IPS-15b (cell line): ENCODE results near the gene NCS1.

Experiments
- H3K27me3 ChIP-seq: one replicate; pipeline ENCODE4 v1.6.1; 2013; ENCODE audit warnings: low read length; ENCODE audit not compliant: control insufficient read depth, insufficient read depth
- H3K36me3 ChIP-seq: one replicate; pipeline ENCODE4 v1.6.1; 2013; ENCODE audit warnings: low read length; ENCODE audit not compliant: control insufficient read depth, insufficient read depth
- H3K4me1 ChIP-seq: one replicate; pipeline ENCODE4 v1.6.1; 2013; ENCODE audit warnings: mild to moderate bottlenecking, low read length; ENCODE audit not compliant: control insufficient read depth, insufficient read depth
- H3K4me3 ChIP-seq: one replicate; pipeline ENCODE4 v1.5.1; 2013; ENCODE audit warnings: low read depth, low read length
- H3K9ac ChIP-seq: one replicate; pipeline ENCODE4 v1.6.1; 2013; ENCODE audit warnings: low read depth, mild to moderate bottlenecking, low read length
- H3K9me3 ChIP-seq: one replicate; pipeline ENCODE4 v1.6.1; 2013; ENCODE audit warnings: mild to moderate bottlenecking, low read length; ENCODE audit not compliant: control insufficient read depth, insufficient read depth

The NCS1 gene

DNA sequence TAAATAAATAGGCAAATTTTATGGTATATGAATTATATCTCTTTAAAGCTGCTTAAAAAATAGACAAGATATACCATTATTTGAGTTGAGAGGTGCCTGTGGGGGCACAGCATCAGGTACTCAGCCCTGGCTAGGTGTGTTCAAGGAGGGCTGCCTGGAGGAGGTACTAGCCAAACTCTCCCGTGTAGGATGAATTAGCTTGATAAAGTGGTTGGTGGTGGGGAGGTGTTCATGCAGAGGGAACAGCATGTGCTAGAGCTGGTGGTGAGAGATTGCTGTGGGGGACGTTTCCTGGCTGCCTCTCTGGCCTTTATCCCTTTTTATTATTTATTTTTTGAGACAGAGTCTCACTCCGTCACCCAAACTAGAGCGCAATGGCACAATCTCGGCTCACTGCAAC, 23.2 kb upstream of the NCS1 start:
- no peak overlapping the region for H3K4me3 ChIP-seq
- H3K4me1 ChIP-seq = peaks cover 3% of the 10 kb centered on the region
- H3K9ac ChIP-seq = no peak overlapping the region
- H3K27me3 ChIP-seq = no peaks in the 10 kb centered on the region
- no peaks in the 10 kb centered on the region for H3K36me3 ChIP-seq
- H3K9me3 ChIP-seq = no peaks in the 10 kb centered on the region

DNA sequence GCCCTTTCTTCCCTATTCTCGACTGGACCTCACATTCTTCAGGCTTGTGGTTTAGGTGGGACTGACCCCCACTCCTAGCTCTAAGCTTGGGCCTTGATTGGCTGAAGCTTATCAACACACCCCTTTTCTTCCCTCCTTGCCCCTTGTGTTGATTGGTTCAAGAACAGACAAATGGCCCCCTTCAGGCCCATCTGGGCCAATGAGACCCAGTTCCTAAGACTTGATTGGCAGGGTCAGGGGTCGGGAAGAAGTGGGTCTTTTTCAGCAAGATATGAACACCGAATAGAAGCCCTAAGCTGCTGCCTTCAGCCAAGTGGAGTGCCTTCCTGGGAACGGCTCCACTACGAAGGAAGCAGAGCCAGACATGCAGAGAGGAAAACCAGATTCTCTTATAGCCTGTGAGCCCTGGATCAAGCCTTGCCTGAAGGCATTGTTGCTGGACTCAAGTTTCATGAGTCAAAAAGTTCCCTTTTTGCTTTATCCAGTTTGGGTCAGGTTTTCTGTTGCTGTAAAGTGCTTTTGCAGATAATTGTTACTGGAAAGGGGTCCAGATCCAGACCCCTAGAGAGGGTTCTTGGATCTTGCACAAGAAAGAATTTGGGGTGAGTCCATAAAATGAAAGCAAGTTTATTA, 22.4 kb upstream of the NCS1 start:
- Histone ChIP-seq H3K4me1 (peaks cover 3% of the 10 kb centered on the region), H3K9me3 (no peaks in the 10 kb centered on the region), H3K36me3 (no peaks in the 10 kb centered on the region), H3K27me3 (no peaks in the 10 kb centered on the region), H3K9ac (no peak overlapping the region), H3K4me3 (no peak overlapping the region)

DNA sequence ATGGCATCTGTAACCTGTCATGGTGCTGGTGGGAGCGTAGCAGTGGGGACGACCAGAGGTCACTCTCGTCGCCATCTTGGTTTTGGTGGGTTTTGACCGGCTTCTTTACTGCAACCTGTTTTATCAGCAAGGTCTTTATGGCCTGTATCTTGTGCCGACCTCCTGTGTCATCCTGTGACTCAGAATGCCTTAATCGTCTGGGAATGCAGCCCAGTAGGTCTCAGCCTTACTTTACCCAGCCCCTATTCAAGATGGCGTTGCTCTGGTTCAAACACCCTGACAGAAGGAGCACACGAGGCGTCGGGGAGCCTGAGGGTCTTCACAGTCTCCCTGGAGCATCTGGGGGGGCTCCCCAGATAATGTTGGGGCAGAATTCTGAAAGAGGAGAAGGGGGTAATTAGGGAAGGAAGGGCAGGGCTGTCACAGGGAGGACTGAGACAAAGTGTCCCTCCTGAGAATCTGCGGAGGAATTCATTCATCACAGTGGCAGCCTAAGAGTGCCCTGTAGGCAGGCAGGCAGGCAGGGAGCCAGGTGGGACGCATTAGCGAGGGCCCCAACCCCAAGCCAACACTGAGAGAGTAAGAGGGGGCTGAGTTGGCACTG, 21.3 kb upstream of the NCS1 start:
- Histone ChIP-seq H3K9ac (no peak overlapping the region), H3K9me3 (no peaks in the 10 kb centered on the region), H3K4me1 (peaks cover 3% of the 10 kb centered on the region), H3K27me3 (no peaks in the 10 kb centered on the region), H3K36me3 (no peaks in the 10 kb centered on the region), H3K4me3 (no peak overlapping the region)

DNA sequence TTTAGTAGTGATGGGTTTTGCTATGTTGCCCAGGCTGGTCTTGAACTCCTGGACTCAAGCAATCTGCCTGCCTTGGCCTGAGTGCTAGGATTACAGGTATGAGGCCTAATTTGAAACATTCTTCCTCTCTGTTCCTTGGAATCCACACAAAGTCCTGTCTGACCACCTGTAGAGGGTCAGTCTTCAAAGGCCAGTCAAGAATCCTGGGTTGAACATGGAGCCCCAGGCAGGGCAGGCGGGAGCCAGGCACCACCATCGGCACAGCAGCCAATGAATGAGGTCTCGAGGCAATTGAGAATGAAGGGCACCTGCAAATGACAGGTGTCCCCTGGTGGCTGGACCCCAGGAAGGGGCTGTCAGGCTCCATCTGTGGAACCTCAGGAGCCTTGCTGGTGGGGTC, 17.4 kb upstream of the NCS1 start:
- H3K4me3 ChIP-seq = no peak overlapping the region
- no peak overlapping the region for H3K9ac ChIP-seq
- H3K27me3 ChIP-seq = no peaks in the 10 kb centered on the region
- no peaks in the 10 kb centered on the region for H3K9me3 ChIP-seq
- H3K36me3 ChIP-seq = no peaks in the 10 kb centered on the region
- H3K4me1 ChIP-seq = peaks cover 3% of the 10 kb centered on the region

DNA sequence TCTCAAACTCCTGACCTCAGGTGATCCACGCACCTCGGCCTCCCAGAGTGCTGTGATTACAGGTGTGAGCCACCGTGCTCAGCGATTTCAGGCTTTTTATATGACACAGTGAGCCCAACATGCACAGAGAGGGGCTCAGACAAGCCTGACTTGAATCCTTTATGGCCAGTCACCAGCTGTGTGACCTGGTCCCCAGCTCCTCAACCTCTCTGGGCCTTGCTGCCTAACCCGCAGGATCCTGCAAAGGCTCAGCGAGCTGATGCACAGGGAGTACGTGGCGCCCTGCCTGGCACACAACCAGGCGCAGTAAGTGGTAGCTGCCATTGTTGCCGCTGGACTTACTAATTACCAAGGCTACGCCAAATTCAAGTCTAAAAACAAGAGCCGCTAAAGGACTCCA, 16.6 kb upstream of the NCS1 start:
- peaks cover 3% of the 10 kb centered on the region for H3K4me1 ChIP-seq
- no peaks in the 10 kb centered on the region for H3K36me3 ChIP-seq
- H3K9me3 ChIP-seq = no peaks in the 10 kb centered on the region
- no peak overlapping the region for H3K9ac ChIP-seq
- H3K4me3 ChIP-seq = no peak overlapping the region
- H3K27me3 ChIP-seq = no peaks in the 10 kb centered on the region

DNA sequence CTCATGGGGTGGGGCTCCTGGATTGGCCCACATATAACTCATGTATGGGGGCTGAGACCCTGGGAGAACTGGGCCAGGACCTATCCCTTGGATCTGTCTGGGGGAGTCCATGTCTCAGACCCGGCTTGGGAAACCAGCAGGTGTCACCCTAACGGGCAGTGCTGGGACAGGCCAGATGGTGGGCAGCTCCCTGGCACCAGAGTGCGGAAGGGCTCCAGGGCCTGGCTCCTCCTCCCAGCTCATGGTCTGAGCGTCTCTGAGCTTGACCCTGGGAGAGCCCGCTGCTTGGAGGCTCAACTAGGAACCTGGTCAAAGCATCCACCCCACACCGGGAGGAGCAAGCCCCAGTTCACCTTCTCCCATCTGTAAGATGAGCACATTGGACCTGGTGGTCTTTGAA, 15.5 kb upstream of the NCS1 start:
- Histone ChIP-seq H3K27me3 (no peaks in the 10 kb centered on the region), H3K4me3 (no peak overlapping the region), H3K4me1 (peaks cover 3% of the 10 kb centered on the region), H3K9ac (no peak overlapping the region), H3K36me3 (no peaks in the 10 kb centered on the region), H3K9me3 (no peaks in the 10 kb centered on the region)

DNA sequence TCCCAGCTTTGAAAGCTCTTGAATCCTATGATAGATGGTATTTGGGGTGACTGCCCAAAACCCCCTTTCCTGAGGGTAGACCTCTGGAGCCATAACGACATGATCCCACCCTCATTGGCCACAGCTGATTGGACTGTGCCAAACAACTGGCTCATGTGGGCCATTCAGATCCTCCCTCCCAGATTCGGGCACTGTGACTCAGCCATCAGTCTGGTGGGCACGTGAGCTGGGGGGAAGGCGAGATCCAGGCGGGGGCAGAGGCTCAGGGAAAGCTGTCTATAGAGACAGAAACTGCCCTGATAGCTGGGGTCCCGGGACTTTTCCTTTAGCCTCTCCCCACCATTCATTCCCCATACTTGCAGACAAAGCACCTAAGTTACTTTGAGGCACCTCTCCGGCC, 15.1 kb upstream of the NCS1 start:
- no peaks in the 10 kb centered on the region for H3K36me3 ChIP-seq
- no peaks in the 10 kb centered on the region for H3K27me3 ChIP-seq

DNA sequence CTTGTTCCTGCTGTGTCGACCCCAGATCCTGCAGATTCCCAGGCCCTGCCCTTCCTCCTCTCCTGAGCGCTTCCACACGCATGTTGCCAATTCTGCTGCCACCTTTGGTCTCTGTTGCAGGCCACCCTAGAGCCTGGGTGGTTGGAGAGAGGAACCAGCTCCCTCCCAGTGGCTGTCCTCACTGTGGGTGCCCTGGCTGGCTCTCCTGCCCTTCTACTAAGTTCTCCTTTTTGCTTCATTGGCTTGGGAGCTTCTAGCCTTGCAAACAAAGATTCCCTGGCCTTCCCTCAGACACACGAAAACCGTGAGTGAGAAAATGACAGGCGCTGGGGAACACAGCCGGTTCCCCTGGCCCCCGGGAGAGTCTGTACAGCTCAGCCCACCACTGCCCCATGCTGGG, 14.2 kb upstream of the NCS1 start:
- Histone ChIP-seq H3K9me3 (no peaks in the 10 kb centered on the region), H3K4me1 (peaks cover 3% of the 10 kb centered on the region), H3K36me3 (no peaks in the 10 kb centered on the region), H3K27me3 (no peaks in the 10 kb centered on the region), H3K4me3 (no peak overlapping the region), H3K9ac (no peak overlapping the region)

More for the DNA sequence above, 15.1 kb upstream of the NCS1 start:
- Histone ChIP-seq H3K9ac (no peak overlapping the region), H3K4me1 (peaks cover 3% of the 10 kb centered on the region), H3K9me3 (no peaks in the 10 kb centered on the region), H3K4me3 (no peak overlapping the region)

DNA sequence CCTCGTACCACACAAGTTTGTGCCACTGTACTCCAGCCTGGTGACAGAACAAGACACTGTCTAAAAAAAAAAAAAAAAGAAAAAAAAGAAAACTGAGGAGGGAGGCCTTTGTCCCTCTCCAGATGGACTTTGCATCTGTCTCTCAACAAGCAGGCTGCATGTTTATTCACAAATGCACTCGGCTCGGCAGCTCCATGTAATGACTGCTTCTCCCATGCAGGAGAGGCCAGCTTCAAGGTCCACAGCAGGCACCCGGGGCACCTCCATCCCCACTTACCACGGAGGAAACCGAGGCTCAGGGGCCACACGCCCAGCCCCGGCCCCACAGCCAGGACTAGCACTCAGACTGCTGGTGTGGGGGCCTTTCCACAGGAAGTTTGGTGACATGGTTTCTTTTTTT, 13.1 kb upstream of the NCS1 start:
- H3K27me3 ChIP-seq = no peaks in the 10 kb centered on the region
- no peaks in the 10 kb centered on the region for H3K9me3 ChIP-seq
- H3K4me1 ChIP-seq = no peaks in the 10 kb centered on the region
- no peaks in the 10 kb centered on the region for H3K36me3 ChIP-seq
- no peak overlapping the region for H3K4me3 ChIP-seq
- H3K9ac ChIP-seq = no peak overlapping the region

DNA sequence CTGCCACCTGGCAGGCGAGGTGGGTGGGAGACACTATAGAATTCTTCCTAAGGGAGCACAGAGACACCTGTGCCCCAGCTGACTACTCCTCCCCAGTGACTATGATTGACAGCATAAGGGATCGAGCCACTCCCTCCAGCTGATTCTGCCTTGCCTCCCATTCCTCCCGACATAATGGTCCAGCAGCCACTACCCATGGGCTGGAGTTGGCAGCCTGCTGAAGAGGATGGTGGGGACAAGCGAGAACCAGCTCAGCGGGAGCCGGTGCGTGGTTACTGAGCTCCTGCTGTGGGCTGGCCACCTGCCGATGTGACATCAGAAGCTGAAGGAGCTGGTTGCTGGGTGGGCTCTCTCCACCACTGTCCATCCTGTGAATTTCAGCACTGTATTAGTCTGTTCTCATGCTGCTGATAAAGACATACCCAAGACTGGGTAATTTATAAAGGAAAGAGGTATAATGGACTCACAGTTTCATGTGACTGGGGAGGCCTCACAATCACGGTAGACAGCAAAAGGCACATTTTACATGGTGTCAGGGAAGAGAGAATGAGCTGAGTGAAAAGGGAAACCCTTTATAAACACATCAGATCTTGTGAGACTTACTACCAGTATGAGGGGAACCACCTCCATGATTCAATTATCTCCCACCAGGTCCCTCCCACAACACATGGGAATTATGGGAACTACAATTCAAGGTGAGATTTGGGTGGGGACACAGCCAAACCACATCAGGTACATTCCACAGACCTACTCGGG, 12.1 kb upstream of the NCS1 start:
- no peaks in the 10 kb centered on the region for H3K4me1 ChIP-seq
- no peaks in the 10 kb centered on the region for H3K9me3 ChIP-seq
- H3K9ac ChIP-seq = no peak overlapping the region
- H3K27me3 ChIP-seq = no peaks in the 10 kb centered on the region
- no peak overlapping the region for H3K4me3 ChIP-seq
- H3K36me3 ChIP-seq = no peaks in the 10 kb centered on the region

DNA sequence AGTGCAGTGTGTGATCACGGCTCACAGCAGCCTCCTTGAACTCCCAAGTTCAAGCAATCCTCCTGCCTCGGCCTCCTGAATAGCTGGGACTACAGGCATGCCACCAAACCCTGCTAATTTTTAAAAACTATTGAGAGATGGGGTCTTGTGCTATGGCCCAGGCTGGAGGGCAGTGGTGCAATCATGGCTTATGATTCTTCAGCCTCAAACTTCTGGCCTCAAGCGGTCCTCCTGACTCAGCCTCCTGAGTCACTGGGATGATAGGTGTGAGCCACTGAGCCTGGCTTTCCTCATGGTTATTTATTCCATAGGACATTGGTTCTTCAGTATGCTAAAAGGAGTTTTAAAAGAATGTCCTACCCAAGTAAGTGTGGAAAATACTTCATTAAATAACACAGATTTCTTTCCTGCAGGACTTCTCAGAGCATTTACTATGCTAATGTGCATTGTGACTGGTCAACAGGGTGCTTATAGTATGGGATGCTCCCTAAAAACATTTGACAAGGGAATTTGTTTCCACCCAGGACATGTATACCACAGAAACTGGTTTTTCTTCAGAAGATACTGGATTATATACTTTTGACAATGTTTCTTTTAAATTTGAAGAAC, 11.2 kb upstream of the NCS1 start:
- H3K9me3 ChIP-seq = no peaks in the 10 kb centered on the region
- H3K36me3 ChIP-seq = no peaks in the 10 kb centered on the region
- no peak overlapping the region for H3K4me3 ChIP-seq
- no peaks in the 10 kb centered on the region for H3K4me1 ChIP-seq
- no peaks in the 10 kb centered on the region for H3K27me3 ChIP-seq
- no peak overlapping the region for H3K9ac ChIP-seq

DNA sequence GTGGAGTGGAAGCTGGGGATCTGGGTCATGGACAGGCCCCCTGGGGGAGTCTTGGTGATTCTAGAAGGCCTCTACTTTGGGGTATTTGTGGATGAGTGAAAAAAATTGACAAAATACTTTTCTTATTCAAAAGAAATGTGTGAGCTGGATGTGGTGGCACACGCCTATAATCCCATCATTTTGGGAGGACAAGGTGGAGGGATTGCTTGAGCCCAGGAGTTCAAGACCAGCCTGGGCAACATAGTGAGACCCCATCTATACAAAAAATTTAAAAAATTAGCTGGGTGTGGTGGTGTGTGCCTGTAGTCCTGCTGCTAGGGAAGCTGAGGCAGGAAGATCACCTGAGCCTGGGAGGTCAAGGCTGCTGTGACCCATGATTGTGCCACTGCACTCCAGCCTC, 6.6 kb upstream of the NCS1 start:
- H3K4me3 ChIP-seq = no peak overlapping the region
- H3K27me3 ChIP-seq = no peaks in the 10 kb centered on the region
- H3K36me3 ChIP-seq = no peaks in the 10 kb centered on the region
- H3K4me1 ChIP-seq = peaks cover 3% of the 10 kb centered on the region
- no peak overlapping the region for H3K9ac ChIP-seq
- no peaks in the 10 kb centered on the region for H3K9me3 ChIP-seq
